H9 (cell line): Measurements from ENCODE around the gene RDH12. TPM values are rescaled to one million over a fixed set of nuclear protein-coding genes. Genes with fewer than 3 reads are reported as not detected.

Experiments used
- DNase-seq: peaks from one replicate; pipeline ENCODE4 v3.0.0-alpha.2; 2017
- H2AFZ ChIP-seq: one replicate; pipeline ENCODE4 v1.6.1; 2013; ENCODE audit warnings: mild to moderate bottlenecking, low read length, control low read depth, moderate library complexity
- H2AK5ac ChIP-seq: 2 replicates; pipeline ENCODE4 v1.6.1; 2013; ENCODE audit warnings: low read length, control low read depth, mixed read lengths; ENCODE audit not compliant: insufficient read length
- H2BK120ac ChIP-seq: one replicate; pipeline ENCODE4 v1.6.1; 2013; ENCODE audit warnings: low read depth, mild to moderate bottlenecking, low read length, control low read depth, inconsistent platforms; ENCODE audit not compliant: poor library complexity, severe bottlenecking
- H2BK12ac ChIP-seq: 2 replicates; pipeline ENCODE4 v1.6.1; 2013; ENCODE audit warnings: low read length, control low read depth, mixed read lengths, low read depth; ENCODE audit not compliant: insufficient read length
- H2BK15ac ChIP-seq: 2 replicates; pipeline ENCODE4 v1.6.1; 2013; ENCODE audit warnings: low read depth, low read length, control low read depth
- H2BK20ac ChIP-seq: one replicate; pipeline ENCODE4 v1.6.1; 2013; ENCODE audit warnings: low read depth, mild to moderate bottlenecking, low read length, control low read depth, inconsistent platforms; ENCODE audit not compliant: poor library complexity, severe bottlenecking
- H2BK5ac ChIP-seq: 2 replicates; pipeline ENCODE4 v1.6.1; 2013; ENCODE audit warnings: low read length, control low read depth, mixed read lengths; ENCODE audit not compliant: insufficient read length
- H3K14ac ChIP-seq: 2 replicates; pipeline ENCODE4 v1.6.1; 2013; ENCODE audit warnings: low read length, control low read depth; ENCODE audit not compliant: insufficient read depth
- H3K18ac ChIP-seq: 2 replicates; pipeline ENCODE4 v1.6.1; 2013; ENCODE audit warnings: low read depth, mild to moderate bottlenecking, mixed read lengths, low read length, control low read depth; ENCODE audit not compliant: insufficient read length
- H3K23ac ChIP-seq: 2 replicates; pipeline ENCODE4 v1.6.1; 2013; ENCODE audit warnings: low read length, control low read depth, mixed read lengths, low read depth; ENCODE audit not compliant: insufficient read length
- H3K23me2 ChIP-seq: 2 replicates; pipeline ENCODE4 v1.6.1; 2013; ENCODE audit warnings: low read depth, mild to moderate bottlenecking, mixed read lengths, low read length, control low read depth; ENCODE audit not compliant: insufficient read length, poor library complexity, severe bottlenecking
- H3K27ac ChIP-seq: 2 replicates; pipeline ENCODE4 v1.5.1; 2013; ENCODE audit warnings: low read length, control low read depth, mixed read lengths, low read depth; ENCODE audit not compliant: insufficient read length
- H3K27me3 ChIP-seq: 2 replicates; pipeline ENCODE4 v1.6.1; 2013; ENCODE audit warnings: low read length, control low read depth, inconsistent platforms; ENCODE audit not compliant: insufficient read depth
- H3K4ac ChIP-seq: 2 replicates; pipeline ENCODE4 v1.6.1; 2013; ENCODE audit warnings: low read depth, mild to moderate bottlenecking, control low read depth, inconsistent platforms, low read length, moderate library complexity
- H3K4me1 ChIP-seq: 2 replicates; pipeline ENCODE4 v1.6.1; 2013; ENCODE audit warnings: low read length, control low read depth, inconsistent platforms; ENCODE audit not compliant: insufficient read depth
- H3K4me2 ChIP-seq: 2 replicates; pipeline ENCODE4 v1.6.1; 2013; ENCODE audit warnings: low read length, control low read depth, mixed read lengths; ENCODE audit not compliant: insufficient read length, insufficient read depth
- H3K56ac ChIP-seq: 2 replicates; pipeline ENCODE4 v1.6.1; 2013; ENCODE audit warnings: low read depth, mild to moderate bottlenecking, mixed read lengths, low read length, control low read depth; ENCODE audit not compliant: insufficient read length
- H3K79me1 ChIP-seq: 2 replicates; pipeline ENCODE4 v1.6.1; 2013; ENCODE audit warnings: low read depth, mild to moderate bottlenecking, moderate library complexity, low read length, control low read depth, inconsistent platforms; ENCODE audit not compliant: insufficient read depth, poor library complexity, severe bottlenecking
- H3K79me2 ChIP-seq: 2 replicates; pipeline ENCODE4 v1.6.1; 2013; ENCODE audit warnings: low read length, control low read depth, inconsistent platforms; ENCODE audit not compliant: insufficient read depth
- H3K9ac ChIP-seq: 2 replicates; pipeline ENCODE4 v1.6.1; 2013; ENCODE audit warnings: low read length, control low read depth, mixed read lengths; ENCODE audit not compliant: insufficient read length; ENCODE audit errors: extremely low read depth
- H3K9me3 ChIP-seq: one replicate; pipeline ENCODE4 v1.6.1; 2013; ENCODE audit warnings: low read depth, low read length, inconsistent platforms; ENCODE audit not compliant: control insufficient read depth
- H3T11ph ChIP-seq: one replicate; pipeline ENCODE4 v1.6.1; 2013; ENCODE audit warnings: mild to moderate bottlenecking, low read length, control low read depth, inconsistent platforms
- H4K20me1 ChIP-seq: one replicate; pipeline ENCODE4 v1.6.1; 2013; ENCODE audit not compliant: control insufficient read depth, insufficient read length, insufficient read depth
- H4K5ac ChIP-seq: 2 replicates; pipeline ENCODE4 v1.6.1; 2013; ENCODE audit warnings: low read depth, mild to moderate bottlenecking, mixed read lengths, low read length, control low read depth; ENCODE audit not compliant: insufficient read length
- H4K8ac ChIP-seq: replicated peaks from 2 replicates; pipeline ENCODE4 v1.6.1; 2013; ENCODE audit warnings: low read length, control low read depth, mixed read lengths, low read depth; ENCODE audit not compliant: insufficient read length
- H4K91ac ChIP-seq: 2 replicates; pipeline ENCODE4 v1.6.1; 2013; ENCODE audit warnings: low read depth, mild to moderate bottlenecking, moderate library complexity, mixed read lengths, low read length, control low read depth; ENCODE audit not compliant: insufficient read length
- H3K27ac Mint-ChIP-seq, 3 experiments: 2 replicates in 2 of 3; 3 replicates in 1 of 3; pipeline ENCODE4 v1.8.0; 2020 to 2021; ENCODE audit warnings: mixed read lengths in 3 of 3, mild to moderate bottlenecking in 1 of 3, moderate library complexity in 1 of 3
- H3K27me3 Mint-ChIP-seq: 2 replicates; pipeline ENCODE4 v1.8.0; 2021; ENCODE audit warnings: low read depth, mild to moderate bottlenecking, moderate library complexity, mixed read lengths
- H3K36me3 Mint-ChIP-seq, 3 experiments: 2 replicates in 2 of 3; 3 replicates in 1 of 3; pipeline ENCODE4 v1.8.0; 2020 to 2021; ENCODE audit warnings: low read depth in 3 of 3, mixed read lengths in 3 of 3; ENCODE audit not compliant: insufficient read depth in 1 of 3
- H3K4me1 Mint-ChIP-seq, 2 experiments: 2 replicates each; pipeline ENCODE4 v1.8.0; 2020; ENCODE audit warnings: mixed read lengths in 2 of 2
- H3K4me3 Mint-ChIP-seq, 2 experiments: 2 replicates in 1 of 2; 3 replicates in 1 of 2; pipeline ENCODE4 v1.8.0; 2020 to 2021; ENCODE audit warnings: mild to moderate bottlenecking in 2 of 2, mixed read lengths in 2 of 2, moderate library complexity in 1 of 2
- H3K9me3 Mint-ChIP-seq, 2 experiments: 2 replicates in 1 of 2; 3 replicates in 1 of 2; pipeline ENCODE4 v1.8.0; 2020; ENCODE audit warnings: mild to moderate bottlenecking in 2 of 2, mixed read lengths in 2 of 2, moderate library complexity in 1 of 2
- CTCF ChIP-seq: fragments of 200-600 bp; sonication (generic); conservative IDR thresholded peaks from 3 replicates; pipeline ENCODE4 v1.8.0; 2021; ENCODE audit warnings: antibody characterized with exemption, mild to moderate bottlenecking
- WGBS: extraction: QIAGEN DNeasy Blood & Tissue Kit; methylation state at CpG from one replicate; pipeline ENCODE4 v1.1.7; 2013; ENCODE audit warnings: missing lambda C conversion rate, low lambda C conversion rate, mixed read lengths; ENCODE audit not compliant: insufficient read length; ENCODE audit errors: extremely low coverage; 5-methylcytosine and 5-hydroxymethylcytosine counted together
- total RNA-seq: library from RNA; stranded (reverse); gene quantifications from 2 replicates; pipeline ENCODE4 v1.2.1, GENCODE V29; 2021

The RDH12 gene
- total RNA-seq, 1 experiment from 2014 or later, result 0.74 TPM

GRCh38 chr14:67725171-67725570 lies 23.5 kb downstream of the RDH12 start:
- no peaks in the 10 kb centered on the region for H3K9me3 ChIP-seq
- no peak for DNase-seq
- no peaks in the 10 kb centered on the region for H3K9me3 Mint-ChIP-seq

More at GRCh38 chr14:67725171-67725570, 23.5 kb downstream of the RDH12 start:
- whole genome bisulfite sequencing, result no CpG with 5 or more reads among the region's 5 CpGs
- Histone ChIP-seq H4K20me1 (no peaks in the 10 kb centered on the region), H3K4me1 (no peaks in the 10 kb centered on the region), H4K5ac (no peak overlapping the region), H3K79me1 (no peaks in the 10 kb centered on the region), H2BK15ac (no peak overlapping the region), H3K4ac (no peak overlapping the region), H2BK12ac (no peak overlapping the region), H3K56ac (no peak overlapping the region), H4K8ac (no peak overlapping the region), H3K27me3 (no peaks in the 10 kb centered on the region), H3K4me2 (no peak overlapping the region), H2AK5ac (no peak overlapping the region), H3K14ac (no peak overlapping the region), H3K79me2 (no peaks in the 10 kb centered on the region), H2AFZ (no peak overlapping the region), H3K27ac (no peak overlapping the region), H3K18ac (no peak overlapping the region), H3K23ac (no peak overlapping the region), H3K9ac (no peak overlapping the region), H4K91ac (no peak overlapping the region), H2BK20ac (no peak overlapping the region), H2BK120ac (no peak overlapping the region), H2BK5ac (no peak overlapping the region), H3K23me2 (no peaks in the 10 kb centered on the region), H3T11ph (no peak overlapping the region)
- no peaks in the 10 kb centered on the region for H3K36me3 Mint-ChIP-seq
- TF ChIP-seq CTCF, result no peak
- peaks cover 26 to 30% of the 10 kb centered on the region in 2 experiments for H3K4me1 Mint-ChIP-seq
- no peak overlapping the region for H3K27ac Mint-ChIP-seq
- H3K27me3 Mint-ChIP-seq, result peaks cover 13% of the 10 kb centered on the region
- H3K4me3 Mint-ChIP-seq, result no peak overlapping the region
